ENCODE data around the gene DOCK3. TPM values are rescaled to one million over a fixed set of nuclear protein-coding genes. Genes with fewer than 3 reads are reported as not detected.

DOCK3 gene
- total RNA-seq, 1 donor, result 0.36 TPM

DNA sequence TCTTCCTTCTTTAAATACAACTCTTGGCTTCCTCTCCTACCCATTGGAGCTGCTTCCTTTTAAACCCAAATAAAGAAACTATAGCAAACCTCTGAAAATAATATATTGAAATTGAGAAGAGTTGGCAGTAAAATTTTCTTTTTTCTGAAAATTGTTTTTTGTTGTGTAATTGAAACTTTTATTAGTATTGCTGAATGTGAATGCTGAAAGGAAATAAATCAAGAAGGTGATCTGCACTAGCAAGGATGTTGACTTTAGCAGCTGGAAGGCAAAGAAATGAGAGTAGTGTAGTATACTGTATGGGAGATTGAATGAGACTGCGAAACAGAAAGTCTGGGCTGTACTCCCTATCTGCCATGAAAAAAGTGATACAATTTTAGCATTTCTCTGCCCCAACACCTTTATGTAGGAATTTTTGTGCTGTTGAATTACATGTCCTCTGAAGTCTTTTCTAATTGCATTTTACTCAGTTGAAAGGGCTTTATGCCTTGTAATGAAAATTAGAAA, 166.3 kb downstream of the DOCK3 start:
- H3K9me3 ChIP-seq (ENCODE audit: low read depth, low read length), result no peaks in the 10 kb centered on the region
- H3K36me3 ChIP-seq (ENCODE audit: insufficient read depth, low read length), result no peaks in the 10 kb centered on the region
- TF ChIP-seq, protein P1, sequence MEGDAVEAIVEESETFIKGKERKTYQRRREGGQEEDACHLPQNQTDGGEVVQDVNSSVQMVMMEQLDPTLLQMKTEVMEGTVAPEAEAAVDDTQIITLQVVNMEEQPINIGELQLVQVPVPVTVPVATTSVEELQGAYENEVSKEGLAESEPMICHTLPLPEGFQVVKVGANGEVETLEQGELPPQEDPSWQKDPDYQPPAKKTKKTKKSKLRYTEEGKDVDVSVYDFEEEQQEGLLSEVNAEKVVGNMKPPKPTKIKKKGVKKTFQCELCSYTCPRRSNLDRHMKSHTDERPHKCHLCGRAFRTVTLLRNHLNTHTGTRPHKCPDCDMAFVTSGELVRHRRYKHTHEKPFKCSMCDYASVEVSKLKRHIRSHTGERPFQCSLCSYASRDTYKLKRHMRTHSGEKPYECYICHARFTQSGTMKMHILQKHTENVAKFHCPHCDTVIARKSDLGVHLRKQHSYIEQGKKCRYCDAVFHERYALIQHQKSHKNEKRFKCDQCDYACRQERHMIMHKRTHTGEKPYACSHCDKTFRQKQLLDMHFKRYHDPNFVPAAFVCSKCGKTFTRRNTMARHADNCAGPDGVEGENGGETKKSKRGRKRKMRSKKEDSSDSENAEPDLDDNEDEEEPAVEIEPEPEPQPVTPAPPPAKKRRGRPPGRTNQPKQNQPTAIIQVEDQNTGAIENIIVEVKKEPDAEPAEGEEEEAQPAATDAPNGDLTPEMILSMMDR (IDR thresholded peaks at IDR 0.05; ENCODE audit: extremely low read depth, low read depth, low read length), result no peak
- no peak overlapping the region for H3K27ac ChIP-seq (ENCODE audit: low read depth, low read length)
- no peaks in the 10 kb centered on the region for H3K4me1 ChIP-seq (ENCODE audit: insufficient read depth, low read length)
- H4K20me1 ChIP-seq (ENCODE audit: insufficient read depth, low read length), result no peaks in the 10 kb centered on the region
- H3K4me3 ChIP-seq (ENCODE audit: insufficient read depth, low read length), result no peak overlapping the region
- no peaks in the 10 kb centered on the region for H3K79me2 ChIP-seq (ENCODE audit: insufficient read depth, low read length)
- H3K4me2 ChIP-seq (ENCODE audit: insufficient read depth, low read length), result no peak overlapping the region
- H3K27me3 ChIP-seq (ENCODE audit: insufficient read depth, low read length), result no peaks in the 10 kb centered on the region
- no peak for DNase-seq (ENCODE audit: insufficient read length, low spot score, missing footprints)
- no peak overlapping the region for H2AFZ ChIP-seq (ENCODE audit: low read length)

DNA sequence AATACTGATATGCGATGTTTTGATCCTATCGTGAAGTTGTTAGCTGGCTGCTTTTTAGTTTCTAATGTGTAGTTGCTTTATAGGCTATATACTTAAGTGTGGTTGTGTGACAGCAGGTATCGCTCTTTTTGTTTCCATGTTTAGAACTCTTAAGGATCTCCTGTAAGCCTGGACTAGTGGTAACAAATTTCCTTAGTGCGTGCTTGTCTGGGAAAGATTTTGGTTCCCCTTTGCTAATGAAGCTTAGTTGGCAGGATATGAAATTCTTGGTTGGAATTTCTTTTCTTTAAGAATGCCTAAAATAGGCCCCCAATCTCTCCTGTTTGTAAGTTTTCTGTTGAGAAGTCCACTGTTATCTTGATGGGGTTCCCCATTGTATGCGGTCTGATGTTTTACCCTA, 173.6 kb downstream of the DOCK3 start:
- H3K4me2 ChIP-seq (ENCODE audit: insufficient read depth, low read length), result no peak overlapping the region
- TF ChIP-seq, protein P1 (IDR thresholded peaks at IDR 0.05; ENCODE audit: extremely low read depth, low read depth, low read length), result no peak
- H3K4me1 ChIP-seq (ENCODE audit: insufficient read depth, low read length), result no peaks in the 10 kb centered on the region
- H3K79me2 ChIP-seq (ENCODE audit: insufficient read depth, low read length), result no peaks in the 10 kb centered on the region
- H3K36me3 ChIP-seq (ENCODE audit: insufficient read depth, low read length), result no peaks in the 10 kb centered on the region
- no peak overlapping the region for H2AFZ ChIP-seq (ENCODE audit: low read length)
- no peaks in the 10 kb centered on the region for H4K20me1 ChIP-seq (ENCODE audit: insufficient read depth, low read length)
- no peak overlapping the region for H3K4me3 ChIP-seq (ENCODE audit: insufficient read depth, low read length)
- no peaks in the 10 kb centered on the region for H3K27me3 ChIP-seq (ENCODE audit: insufficient read depth, low read length)
- H3K9me3 ChIP-seq (ENCODE audit: low read depth, low read length), result no peaks in the 10 kb centered on the region
- H3K27ac ChIP-seq (ENCODE audit: low read depth, low read length), result no peak overlapping the region
- no peak for DNase-seq (ENCODE audit: insufficient read length, low spot score, missing footprints)

DNA sequence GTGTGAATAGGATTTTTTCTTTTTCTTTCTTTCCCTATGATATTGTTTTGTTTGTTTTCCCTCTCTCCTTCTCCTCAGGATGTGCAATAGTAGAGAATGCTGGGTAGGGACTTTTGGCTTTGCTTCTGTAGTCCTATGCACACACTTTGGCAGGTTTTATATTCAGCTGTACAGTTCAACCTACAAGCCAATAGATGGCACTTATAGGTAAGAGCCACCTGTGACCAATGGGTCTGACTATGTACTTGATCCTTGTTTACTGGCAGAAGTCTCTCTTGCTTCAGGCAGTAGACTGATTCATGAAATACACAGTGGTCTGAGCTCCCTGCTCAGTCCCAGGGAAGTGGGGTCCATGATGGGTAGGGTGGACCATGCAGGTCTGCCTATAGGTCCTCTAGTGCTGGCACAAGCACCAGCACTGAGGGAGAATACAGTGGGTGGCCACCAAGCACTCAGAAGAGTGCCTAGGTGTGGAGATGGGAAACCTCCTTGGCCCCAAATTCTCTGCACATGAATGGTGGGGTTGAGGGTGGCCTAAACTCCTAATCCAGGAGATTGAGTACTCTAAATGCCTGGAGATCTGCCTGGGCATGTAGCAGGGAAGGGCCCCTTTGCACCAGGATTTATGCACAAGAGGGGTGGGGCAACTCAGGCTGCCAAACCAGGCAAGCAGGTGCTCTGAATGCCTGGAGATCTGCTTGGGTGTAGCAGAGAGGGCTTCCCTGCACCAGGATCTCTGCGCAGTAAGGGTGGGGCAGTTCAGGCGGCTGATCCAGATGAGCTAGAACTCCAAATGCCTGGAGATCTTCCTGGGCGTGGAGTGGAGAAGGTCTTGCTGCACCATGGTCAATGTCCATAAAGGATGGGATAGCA, 176.1 kb downstream of the DOCK3 start:
- Histone ChIP-seq H3K79me2 (ENCODE audit: insufficient read depth, low read length) (no peaks in the 10 kb centered on the region), H3K4me1 (ENCODE audit: insufficient read depth, low read length) (no peaks in the 10 kb centered on the region), H3K9me3 (ENCODE audit: low read depth, low read length) (no peaks in the 10 kb centered on the region), H3K4me3 (ENCODE audit: insufficient read depth, low read length) (no peak overlapping the region), H3K27me3 (ENCODE audit: insufficient read depth, low read length) (no peaks in the 10 kb centered on the region), H4K20me1 (ENCODE audit: insufficient read depth, low read length) (no peaks in the 10 kb centered on the region), H2AFZ (ENCODE audit: low read length) (no peak overlapping the region), H3K27ac (ENCODE audit: low read depth, low read length) (no peak overlapping the region), H3K36me3 (ENCODE audit: insufficient read depth, low read length) (no peaks in the 10 kb centered on the region), H3K4me2 (ENCODE audit: insufficient read depth, low read length) (no peak overlapping the region)
- TF ChIP-seq, protein P1 (IDR thresholded peaks at IDR 0.05; ENCODE audit: extremely low read depth, low read depth, low read length), result no peak
- peak; percentile 67 for DNase-seq (ENCODE audit: insufficient read length, low spot score, missing footprints)

DNA sequence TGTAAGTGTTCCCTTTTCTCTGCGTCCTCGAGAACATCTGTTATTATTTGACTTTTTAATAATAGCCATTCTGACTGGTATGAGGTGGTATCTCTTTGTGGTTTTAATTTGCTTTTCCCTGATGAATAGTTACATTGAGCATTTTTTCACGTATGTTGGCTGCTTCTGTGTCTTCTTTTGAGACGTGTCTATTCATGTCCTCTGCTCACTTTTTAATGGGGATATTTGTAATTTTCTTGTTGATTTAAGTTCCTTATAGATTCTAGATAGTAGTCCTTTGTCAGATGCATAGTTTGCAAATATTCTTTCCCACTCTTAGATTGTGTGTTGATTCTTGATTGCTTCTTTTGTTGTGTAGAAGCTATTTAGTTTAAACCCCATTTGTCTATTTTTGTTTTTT, 179.2 kb downstream of the DOCK3 start:
- TF ChIP-seq, protein P1 (IDR thresholded peaks at IDR 0.05; ENCODE audit: extremely low read depth, low read depth, low read length), result no peak
- no peak for DNase-seq (ENCODE audit: insufficient read length, low spot score, missing footprints)

More for the DNA sequence above, 179.2 kb downstream of the DOCK3 start:
- no peak overlapping the region for H3K4me3 ChIP-seq (ENCODE audit: insufficient read depth, low read length)
- H3K9me3 ChIP-seq (ENCODE audit: low read depth, low read length), result no peaks in the 10 kb centered on the region
- no peak overlapping the region for H3K4me2 ChIP-seq (ENCODE audit: insufficient read depth, low read length)
- H3K27ac ChIP-seq (ENCODE audit: low read depth, low read length), result no peak overlapping the region
- H3K79me2 ChIP-seq (ENCODE audit: insufficient read depth, low read length), result no peaks in the 10 kb centered on the region
- H3K4me1 ChIP-seq (ENCODE audit: insufficient read depth, low read length), result no peaks in the 10 kb centered on the region
- no peaks in the 10 kb centered on the region for H3K36me3 ChIP-seq (ENCODE audit: insufficient read depth, low read length)
- H4K20me1 ChIP-seq (ENCODE audit: insufficient read depth, low read length), result no peaks in the 10 kb centered on the region
- H3K27me3 ChIP-seq (ENCODE audit: insufficient read depth, low read length), result no peaks in the 10 kb centered on the region
- H2AFZ ChIP-seq (ENCODE audit: low read length), result no peak overlapping the region

Measured in osteoblast (primary cell).